GM21360 (cell line): Measurements from ENCODE around the gene RAB6B.

Source experiments
- ATAC-seq: cut with Tn5 transposase; IDR thresholded peaks from one replicate; pipeline ENCODE4 v1.9.1; 2021; ENCODE audit warnings: mild to moderate bottlenecking, moderate library complexity; ENCODE audit not compliant: unreplicated experiment

Gene RAB6B

DNA sequence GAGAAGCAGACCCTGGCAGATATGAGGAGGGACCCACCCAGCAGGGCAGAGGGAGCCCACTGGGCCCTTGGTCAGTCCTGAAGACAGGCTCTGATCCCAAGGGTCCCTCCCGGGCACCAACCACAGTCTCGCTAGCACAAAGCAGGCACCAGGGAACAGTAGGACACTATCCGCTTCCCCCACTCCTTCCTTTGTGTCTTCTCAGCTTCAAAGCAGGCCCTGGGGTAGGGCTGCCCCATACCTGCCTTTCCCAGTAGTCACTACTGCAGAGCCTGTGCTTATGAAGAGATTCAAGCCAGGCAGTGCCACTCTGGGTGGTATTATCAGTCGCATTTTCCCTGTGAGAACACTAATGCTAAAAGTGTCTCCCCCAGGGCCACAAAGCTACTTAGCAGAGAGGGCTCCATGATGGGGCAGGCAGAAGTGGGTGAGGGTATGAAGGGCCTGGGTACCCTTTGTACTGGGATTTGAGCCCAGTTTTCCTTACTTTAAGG is 57.3 kb downstream of the RAB6B start:
- no peak for ATAC-seq

DNA sequence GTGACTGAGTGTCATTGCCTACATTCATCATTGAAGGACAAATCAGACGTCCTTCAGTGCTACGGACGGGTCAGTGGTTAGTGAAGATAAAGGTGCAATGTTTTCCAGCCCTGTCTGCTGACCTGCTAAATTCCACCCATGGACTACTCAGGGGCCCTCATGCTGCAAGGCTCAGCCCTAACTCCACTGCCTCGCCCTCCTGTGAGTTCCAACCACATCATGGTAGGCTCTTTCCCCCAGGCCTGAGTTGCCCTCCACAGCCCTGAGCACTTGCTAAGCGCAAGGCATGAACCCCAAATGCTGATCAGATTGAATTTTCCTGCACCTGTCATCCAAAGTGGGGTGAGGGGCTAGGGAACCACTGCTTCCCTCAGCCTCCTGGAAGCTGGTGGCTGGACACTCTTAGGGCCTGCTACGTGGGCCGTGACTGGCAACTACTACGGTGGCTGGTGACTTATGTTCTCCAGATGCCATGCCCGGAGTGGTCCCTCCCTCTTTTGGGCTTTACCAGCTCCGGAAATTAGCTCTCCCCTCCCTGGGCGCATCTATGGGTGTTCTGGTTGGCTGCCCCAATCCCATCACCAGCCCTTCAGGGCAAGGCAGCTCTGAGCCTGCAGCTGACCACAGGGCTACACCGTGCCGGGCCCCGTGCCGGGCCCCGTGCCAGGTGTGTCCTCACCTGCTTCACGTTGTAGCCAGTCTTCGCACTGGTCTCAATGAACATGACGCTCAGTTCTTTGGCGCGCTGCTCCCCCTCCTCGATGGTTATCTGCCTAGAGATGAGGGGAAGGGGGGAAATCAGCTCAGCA is 58.0 kb downstream of the RAB6B start:
- no peak for ATAC-seq

DNA sequence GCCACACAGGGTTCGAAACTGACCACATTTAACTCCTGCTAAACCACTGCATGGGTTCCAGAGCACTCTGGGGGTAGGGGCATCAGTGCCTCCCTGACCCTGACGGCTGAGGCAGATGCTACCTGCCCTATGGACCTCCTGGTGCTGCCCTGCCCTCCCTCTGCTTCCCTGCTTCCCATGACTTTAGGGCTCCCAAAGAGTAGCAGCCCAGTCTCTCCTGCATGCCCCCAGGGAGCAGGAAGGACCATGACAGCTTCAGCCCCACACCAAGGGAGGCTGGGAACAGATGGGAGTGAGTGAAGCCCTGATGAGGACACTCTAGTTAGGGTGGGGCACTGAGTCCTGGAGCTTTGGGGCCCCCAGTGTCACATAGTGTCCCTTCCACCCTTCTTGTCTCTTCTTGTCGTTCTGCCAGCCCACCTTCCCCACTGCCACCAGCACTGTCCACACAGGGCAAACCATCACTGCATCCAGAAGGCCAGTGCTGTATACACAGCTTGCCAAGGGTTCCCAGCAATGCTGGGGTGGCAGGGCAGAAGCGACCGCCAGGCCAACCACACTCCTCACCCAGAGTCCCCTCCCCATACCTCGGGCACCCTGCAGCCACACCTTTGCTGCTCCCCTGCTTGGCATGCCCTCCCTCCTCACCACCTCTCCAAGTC is 59.1 kb downstream of the RAB6B start:
- ATAC-seq, result no peak

DNA sequence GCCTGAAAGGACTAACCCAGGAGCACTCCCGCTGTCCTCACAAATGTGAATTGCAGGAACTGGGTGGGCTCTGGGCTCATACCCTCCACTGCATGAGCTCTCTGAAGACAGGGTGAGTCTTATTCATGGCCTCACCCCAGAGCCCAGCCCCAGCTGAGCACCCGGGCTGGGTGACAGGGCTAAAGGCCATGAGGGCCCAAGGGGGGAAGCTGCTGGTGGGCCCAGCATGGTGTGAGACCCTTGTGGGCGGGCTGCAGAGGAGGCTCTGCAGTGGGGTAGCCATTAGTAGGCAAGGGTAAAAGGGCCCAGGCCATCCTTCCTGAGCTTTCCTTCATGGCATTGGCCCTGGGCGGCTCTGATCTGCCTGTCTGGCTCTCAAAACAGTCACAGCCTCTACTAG is 59.7 kb downstream of the RAB6B start:
- no peak for ATAC-seq

DNA sequence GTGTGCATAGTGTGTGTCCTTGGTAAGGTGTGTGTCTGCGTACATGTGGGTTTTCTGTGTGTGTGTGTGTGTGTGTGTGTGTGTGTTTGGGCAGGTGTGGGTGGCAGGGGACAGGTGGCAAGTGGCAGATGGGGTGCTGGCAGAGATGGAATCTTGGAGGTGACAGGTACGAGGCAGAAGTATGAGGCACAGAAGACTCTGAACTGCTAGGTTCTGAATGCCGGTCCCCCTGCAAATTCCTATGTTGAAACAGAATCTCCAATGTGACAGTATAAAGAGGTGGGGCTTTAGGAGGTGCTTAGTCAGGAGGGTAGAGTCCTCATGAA is 60.3 kb downstream of the RAB6B start:
- ATAC-seq, result no peak

DNA sequence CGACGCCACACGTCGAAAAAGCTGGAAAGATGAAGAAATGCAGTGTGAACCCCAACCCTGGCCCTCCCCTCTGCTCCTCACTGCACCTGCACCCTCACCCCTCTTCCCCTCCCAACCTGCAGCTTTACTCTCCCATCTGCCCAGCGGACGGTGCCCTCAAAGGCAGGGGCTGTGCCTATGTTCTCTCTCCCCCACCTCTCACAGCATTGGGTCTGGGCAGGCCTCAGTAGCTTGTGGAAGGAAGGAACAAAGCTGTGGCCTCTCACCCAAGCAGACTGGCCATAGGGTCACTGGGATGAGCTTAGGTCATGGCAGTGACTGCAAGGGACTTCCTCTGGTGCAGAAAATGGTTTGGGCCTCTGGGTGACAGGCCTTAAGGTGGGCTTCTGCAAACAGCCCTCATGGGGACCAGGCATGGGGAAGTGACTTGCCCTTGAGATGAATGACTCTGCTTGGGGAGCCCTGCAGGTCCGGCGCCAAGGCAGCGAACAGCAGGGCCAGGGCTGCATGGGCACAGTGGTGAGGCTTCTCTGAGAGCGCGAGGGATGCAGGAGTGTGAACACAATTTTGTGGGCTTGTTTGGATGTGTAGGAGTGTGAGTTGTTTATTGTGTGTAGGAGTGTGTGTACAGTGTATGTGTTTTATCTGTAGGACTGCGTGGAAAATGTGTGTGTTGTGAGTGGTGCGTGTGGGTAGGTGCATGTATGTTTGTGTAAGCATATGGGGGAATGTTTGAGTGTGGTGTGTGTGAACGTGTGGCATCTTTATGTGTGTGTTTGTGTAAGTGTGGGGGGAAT is 60.9 kb downstream of the RAB6B start:
- no peak for ATAC-seq

DNA sequence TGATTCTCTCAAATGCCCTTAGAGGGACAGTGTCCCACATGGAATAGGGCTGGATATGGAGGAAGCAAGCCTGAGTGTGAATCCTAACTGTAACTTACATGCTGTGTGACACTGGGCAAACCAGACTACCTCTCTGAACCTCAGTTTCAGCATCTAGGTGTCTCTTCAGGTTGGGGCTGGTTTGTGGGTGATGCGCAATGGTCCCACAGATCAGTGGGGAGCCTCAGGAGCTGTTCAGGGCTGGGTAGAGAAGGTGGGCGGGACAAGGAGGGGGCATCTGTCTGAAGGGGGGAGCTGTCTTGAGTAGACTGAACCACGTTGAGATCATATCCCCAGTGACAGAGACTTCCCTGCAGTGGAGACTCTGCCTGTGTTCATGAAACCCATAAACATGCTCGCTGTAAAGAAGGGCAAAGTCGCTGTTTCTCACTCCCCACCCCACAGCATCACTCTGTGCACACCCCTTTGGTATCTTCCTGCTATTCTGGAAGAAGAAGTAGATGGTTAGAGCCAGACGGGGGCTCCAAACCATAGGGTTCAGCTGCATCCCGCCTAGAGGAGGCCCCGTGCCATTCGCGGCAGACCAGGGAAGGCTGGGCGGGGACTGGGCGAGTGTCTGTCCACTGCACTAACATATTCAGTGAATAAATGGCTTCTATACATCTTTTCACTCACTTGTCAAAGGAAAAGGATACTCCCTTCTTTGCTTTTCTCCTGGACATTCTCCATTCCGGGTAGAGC is 61.6 kb downstream of the RAB6B start:
- no peak for ATAC-seq

DNA sequence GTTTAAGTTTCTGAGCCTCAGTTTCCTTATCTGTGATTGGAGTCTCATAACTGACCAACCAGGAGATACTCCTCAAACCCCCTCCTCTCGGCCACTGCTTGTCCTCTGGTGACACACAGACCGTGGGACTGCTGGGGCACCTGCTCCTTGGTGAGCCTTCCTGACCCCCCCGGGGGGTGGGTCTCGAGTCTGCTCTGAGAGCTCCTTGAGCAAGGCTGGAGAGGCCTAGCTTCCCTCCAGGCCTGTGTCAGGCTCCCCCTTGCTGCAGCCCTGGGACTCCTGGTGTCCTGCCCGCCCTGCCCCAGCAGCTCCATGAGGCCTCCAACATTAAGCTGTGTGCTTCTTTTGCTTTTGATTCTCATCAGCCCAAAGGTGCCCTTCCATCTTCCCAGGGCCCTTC is 62.4 kb downstream of the RAB6B start:
- no peak for ATAC-seq

DNA sequence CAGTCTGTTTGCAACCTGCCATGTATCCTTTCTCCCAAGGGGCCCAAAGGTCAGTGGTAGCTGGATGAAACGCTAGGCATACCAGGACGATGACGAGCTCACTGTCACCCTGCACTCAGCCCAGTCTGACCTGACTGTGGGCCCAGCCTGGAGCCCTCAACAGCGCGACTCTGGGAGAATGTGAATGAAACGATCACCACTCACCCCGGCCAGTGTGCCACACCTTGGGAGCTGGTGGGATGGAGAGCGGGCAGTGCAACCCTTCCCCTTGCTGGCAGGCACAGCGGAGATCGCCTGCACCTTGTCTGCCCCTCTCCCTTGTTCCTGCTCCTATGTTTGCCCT is 62.9 kb downstream of the RAB6B start:
- no peak for ATAC-seq

DNA sequence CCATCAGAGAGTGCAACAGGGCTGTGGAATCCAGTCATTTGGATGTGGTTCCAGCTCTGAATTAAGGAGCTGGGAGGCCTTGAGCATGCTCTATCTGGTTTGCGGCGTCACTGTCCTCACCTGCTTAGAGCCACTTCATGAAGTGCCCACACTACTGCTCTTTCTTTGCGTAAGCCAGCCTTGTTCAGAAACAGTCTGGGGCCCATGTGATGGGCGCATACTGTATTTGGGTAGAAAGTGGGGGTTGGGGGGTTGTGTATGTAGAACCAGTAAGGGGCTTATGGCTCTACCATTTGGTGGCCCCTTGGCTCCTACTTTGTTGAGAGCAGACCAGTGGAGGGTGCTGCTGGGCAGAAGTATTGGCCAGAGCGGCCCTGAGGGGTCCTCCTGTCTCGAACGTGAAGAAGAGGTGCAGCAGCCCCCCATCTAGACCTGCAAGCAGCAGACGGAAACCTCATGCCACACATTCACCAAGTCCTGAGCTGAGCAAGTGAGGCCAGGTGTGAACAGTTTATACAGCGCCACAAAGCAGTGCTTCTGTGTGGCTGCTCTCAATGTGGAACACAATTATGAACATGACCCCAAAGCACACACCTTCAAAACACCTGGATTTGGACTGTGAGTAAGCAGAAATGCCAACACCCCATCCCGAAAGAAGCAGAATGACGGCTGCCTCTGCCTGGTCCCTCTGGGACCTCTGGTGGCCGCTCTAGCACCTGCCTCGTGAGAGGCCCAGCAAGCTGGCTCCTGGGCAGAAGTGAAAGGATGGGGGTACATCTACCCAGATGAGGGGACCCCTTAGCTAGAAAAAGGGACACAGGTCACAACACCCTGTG is 63.5 kb downstream of the RAB6B start:
- no peak for ATAC-seq

DNA sequence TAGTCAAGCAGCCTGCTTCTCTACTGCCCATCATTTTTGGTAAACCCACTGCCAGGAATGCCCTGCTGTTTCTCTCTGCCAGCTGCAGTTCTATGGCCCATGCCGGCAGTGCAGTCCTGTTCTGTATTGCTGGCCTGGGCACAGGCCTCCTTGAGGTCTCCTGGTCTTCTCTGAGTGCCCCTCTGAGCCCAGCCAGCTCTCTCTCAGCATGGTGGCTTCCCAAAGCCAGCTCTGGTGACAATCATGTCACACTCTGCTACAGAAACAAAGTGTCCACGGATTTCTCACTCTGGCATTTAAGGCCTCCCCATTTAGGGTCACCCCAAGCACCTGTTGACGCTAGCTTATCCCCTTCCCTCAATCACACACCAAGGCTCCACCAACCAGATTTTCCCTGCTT is 65.6 kb downstream of the RAB6B start:
- ATAC-seq, result no peak

DNA sequence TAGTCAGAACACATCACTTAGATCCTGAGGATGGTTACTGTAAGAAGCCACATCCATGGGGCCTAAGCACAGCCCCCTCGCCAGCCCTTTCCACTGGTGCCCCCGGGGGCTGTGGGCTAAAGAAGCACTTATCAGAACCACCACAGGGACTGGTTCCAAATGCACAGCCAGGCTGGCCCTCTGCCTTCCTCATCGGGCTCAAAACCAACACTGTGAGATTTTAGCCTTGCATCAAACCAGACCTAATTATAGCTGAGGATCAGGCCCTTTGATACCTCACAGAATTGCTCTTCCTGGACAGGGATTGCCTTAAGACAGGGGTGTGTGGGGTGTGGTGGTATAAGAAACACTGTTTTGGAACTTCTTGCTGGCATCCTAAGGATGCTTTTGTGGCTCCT is 66.4 kb downstream of the RAB6B start:
- ATAC-seq, result no peak

DNA sequence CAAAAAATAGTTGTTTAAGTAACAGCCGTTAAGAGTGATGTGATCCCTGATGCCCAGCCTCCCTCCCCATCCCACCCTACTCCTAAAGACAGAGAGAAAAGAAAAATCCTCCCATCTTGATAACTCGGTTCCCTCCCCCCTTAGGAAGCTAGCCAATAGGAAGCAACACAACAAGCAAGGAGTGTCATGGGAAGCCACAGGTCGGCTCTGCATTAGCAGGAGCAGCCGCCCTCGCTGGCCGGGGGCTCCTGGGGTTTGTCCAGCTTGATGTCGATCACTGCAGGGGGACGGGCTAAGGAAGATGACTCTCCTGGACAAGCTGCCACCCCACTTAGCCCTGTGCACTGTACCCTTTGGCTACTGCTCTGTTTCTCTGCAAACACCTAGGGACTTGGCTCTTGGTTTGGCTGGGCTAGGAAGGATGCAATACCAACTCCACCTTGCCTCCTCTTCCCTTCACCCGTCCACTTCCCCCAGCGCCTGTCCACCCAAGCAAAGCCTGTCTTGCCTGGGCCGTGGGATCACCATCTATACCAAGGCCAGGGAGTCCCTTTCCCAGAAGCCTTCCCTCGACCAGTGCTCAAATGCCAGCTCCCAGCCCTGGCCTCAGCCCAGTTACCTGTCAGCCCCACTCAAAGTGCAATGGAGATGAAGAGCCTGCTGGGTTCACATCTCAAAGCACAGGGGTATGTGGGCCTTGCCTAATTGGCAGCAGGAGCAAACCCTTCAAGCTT is 66.9 kb downstream of the RAB6B start:
- ATAC-seq, result no peak

DNA sequence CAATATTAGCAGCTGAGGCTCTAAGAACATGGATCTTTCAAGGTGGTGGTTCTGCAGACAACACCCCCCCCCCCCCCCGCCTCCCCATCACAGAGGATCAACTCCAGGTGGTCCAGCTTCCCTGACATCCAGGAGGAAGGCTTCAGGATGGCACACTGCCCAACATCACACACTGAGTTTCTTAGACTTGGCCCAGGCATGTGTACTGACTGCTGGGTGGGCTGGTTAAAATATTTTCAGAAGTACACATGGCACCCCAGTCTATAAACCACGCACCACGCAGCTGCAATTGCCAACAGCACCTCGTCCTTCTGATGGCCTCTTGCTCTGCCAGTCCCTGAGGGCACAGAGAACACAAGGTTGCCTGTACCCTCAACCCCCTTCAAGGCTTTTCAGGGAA is 68.0 kb downstream of the RAB6B start:
- no peak for ATAC-seq

DNA sequence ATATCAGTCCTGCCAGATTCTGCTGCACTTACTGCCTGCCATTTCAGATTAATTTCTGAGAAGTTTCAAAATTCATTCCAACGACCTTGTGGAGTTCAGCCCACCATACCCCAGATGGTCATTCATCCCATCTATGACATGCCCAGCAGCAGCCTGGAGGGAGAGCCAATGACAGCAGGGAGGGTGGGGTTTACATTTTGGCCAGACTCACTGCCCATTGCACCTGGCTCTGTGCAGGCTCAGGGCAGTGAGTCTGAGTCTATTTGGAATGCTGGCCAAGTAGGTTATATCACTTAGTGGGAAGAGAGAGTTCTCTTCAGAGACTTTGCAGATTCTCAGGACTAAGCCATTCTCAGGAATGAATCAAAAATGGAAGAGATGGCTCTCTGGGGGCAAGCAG is 68.5 kb downstream of the RAB6B start:
- no peak for ATAC-seq

DNA sequence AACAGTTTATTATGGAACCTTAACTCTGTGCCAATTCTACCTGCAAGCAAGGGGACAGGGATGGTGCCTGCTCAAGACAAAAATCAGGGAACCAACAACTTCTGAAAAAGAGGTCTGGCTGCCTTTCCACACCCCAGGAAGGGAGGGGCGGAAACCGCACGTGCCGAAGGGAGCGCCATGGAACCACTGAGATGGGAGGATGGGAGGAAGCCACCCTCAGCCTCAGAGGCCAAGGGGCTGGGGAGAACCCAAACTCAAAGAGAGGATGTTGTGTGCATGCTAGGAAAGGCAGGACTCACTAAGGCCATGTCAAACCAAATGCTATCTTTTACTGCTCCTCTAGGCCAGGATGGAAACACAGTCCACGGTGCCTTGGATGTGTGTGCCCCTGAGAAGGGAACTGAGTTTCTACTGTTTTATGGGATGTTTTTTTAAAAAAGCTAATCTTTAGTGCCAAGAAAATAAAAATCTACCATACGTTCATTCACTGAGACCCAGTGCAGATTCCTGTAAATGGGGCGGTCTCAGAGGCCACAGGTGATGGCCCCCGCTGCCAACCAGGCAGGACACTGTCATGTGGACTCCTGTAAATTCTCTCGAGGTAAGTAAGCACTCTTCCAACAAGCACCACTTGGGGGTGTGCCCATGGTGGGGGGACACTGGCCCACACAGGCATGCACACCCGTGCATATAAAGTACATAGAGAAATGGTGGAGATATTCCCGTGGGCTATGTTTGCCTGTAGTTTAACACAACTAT is 69.5 kb downstream of the RAB6B start:
- no peak for ATAC-seq

DNA sequence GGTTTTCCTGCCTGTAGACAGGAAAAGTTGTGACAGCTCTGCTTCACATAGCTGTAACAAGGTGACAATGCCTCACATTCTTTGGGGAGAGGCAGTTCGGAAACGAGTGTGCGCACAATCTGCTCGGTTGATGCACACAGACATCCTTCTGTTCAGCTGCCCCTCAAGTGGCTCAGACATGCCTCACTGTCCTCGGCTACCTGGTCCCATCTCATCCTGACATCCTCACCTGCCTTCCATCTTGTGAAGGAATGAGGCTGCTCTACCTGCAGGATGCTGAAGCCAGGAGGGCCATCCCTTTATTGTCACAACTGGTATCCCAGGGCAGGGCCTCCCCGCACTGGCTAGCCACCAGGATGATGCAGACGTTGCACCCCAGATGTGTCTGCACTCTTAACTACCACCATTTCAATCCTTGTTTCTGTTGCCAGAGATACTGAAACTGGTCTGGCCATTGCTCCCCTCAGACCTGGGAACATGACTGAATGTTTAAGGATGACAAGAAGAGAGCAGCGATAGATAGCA is 70.7 kb downstream of the RAB6B start:
- ATAC-seq, result no peak

DNA sequence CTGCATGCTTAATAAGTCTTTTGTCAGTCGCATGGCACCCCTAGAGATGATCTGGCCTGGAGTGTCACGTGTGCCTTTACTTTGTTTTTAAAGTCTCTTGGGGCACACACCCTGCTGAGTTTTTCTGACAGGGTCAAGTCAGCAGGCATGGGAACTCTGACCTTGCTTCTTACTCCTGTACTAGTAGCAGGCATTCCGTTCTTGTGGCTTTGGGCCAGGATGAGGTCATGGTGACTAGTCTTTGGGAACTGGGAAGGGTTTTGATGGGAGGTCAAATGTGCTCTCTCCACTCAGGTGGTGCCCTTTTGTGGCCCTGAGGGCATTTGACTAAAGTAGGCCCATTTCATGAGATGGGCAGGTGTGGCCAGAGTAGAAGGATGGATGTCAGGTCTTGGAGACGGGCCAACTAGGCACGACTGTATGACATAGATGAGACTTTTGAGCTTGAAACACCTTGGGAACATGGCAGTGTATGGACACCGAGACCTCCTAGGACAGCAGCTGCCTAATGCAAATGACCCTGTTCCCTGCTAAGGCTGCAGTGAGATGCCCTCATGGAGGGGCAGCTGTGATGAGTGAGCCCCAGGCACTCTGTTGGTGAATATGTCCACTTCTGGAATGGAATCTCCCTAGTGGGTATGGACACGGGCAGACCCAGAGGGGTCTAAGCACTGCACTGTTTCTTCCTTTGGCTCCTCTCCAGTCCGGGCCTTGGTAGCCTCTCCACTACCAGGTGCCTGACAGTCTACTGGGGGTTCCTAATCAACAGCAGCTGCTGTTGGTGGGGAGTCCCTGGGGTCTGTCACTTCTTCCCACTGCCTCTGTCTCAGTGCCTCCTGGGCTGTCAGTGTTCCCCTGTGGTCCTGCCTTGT is 73.7 kb downstream of the RAB6B start:
- ATAC-seq, result no peak
